AG10803 (cell line): ENCODE data around the gene GBF1.

Experiments used
- DNase-seq: peaks from one replicate; pipeline ENCODE4 v3.0.0; 2010; ENCODE audit warnings: low read depth
- H3K4me3 ChIP-seq: 2 replicates; pipeline ENCODE4 v1.5.1; 2011; ENCODE audit warnings: mild to moderate bottlenecking, low read length, control low read depth
- CTCF ChIP-seq: conservative IDR thresholded peaks from 2 replicates; pipeline ENCODE4 v1.5.1; 2011; ENCODE audit warnings: mild to moderate bottlenecking, low read length, control low read depth, inconsistent platforms

The GBF1 gene

DNA sequence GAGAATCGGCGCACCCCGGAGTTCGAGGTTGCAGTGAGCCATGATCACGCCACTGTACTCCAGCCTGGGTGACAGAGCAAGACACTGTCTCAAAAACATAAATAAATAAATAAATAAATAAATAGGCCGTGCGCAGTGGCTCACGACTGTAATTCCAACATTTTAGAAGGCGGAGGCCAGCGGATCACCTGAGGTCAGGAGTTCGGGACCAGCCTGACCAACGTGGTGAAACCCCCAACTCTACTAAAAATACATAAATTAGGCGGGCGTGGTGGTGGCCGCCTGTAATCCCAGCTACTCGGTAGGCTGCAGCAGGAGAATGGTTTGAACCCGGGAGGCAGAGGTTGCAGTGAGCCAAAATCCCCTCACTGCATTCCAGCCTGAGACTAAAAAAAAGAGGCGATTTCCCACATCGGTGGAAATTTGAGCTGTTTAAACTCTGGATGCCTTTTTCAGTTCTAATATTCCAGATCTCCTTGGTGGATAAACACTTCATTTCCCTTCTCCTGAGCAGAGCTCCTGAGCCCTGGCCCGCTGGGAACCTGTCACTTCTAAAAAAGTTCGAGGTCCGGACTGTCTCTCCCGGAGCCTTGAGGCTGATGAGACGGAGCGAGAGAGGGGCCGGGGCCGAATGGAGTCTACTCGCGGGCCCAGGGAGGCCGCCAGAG lies 148.2 kb downstream of the GBF1 start:
- TF ChIP-seq CTCF: no peak
- H3K4me3 ChIP-seq: peak overlapping the region; percentile 86
- no peak for DNase-seq

GRCh38 chr10:102394079-102394800 lies 148.9 kb downstream of the GBF1 start:
- peak overlapping the region; percentile 86 for H3K4me3 ChIP-seq
- DNase-seq: peak; percentile 85
- peak; percentile 77 for TF ChIP-seq CTCF

- DNase-seq: peak; percentile 18
- H3K4me3 ChIP-seq: peak overlapping the region; percentile 86
- no peak for TF ChIP-seq CTCF
Measured at GRCh38 chr10:102394801-102395399, 149.6 kb downstream of the GBF1 start.

GRCh38 chr10:102395400-102396316 lies 150.3 kb downstream of the GBF1 start, which contains the start of gene NFKB2:
Gene NFKB2 (plus strand): TSS chr10:102395705. CDS start chr10:102395960, 255 bp downstream.
- H3K4me3 ChIP-seq: peak within 1 kb of the TSS; percentile 86
- peak; percentile 75 for DNase-seq
- TF ChIP-seq CTCF: no peak

- no peak for TF ChIP-seq CTCF
- no peak for DNase-seq
Measured at GRCh38 chr10:102396317-102396650, 151.0 kb downstream of the GBF1 start.

DNA sequence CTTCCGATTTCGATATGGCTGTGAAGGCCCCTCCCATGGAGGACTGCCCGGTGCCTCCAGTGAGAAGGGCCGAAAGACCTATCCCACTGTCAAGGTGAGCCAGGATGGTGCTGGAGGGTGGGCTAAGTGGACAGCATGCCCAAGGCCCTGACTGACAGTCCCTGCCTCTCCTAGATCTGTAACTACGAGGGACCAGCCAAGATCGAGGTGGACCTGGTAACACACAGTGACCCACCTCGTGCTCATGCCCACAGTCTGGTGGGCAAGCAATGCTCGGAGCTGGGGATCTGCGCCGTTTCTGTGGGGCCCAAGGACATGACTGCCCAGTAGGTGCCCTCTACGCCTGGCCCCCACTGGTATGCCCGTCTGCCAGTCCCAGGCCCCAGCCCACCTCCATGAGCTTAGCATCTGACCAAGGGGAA lies 151.4 kb downstream of the GBF1 start:
- peak overlapping the region; percentile 86 for H3K4me3 ChIP-seq
- DNase-seq: no peak
- TF ChIP-seq CTCF: no peak

More at GRCh38 chr10:102396317-102396650, 151.0 kb downstream of the GBF1 start:
- H3K4me3 ChIP-seq: peak overlapping the region; percentile 86
